DND-41 (cell line): ENCODE measurements around the gene GRPEL1.

Source experiments
- CTCF ChIP-seq: IDR thresholded peaks from 2 replicates; pipeline ENCODE4 v1.5.1; 2012; ENCODE audit warnings: borderline replicate concordance, low read length, moderate library complexity, mild to moderate bottlenecking; ENCODE audit not compliant: poor library complexity, severe bottlenecking; ENCODE audit errors: extremely low read depth
- EZH2 ChIP-seq: IDR thresholded peaks from 3 replicates; pipeline ENCODE4 v1.6.1; 2012; ENCODE audit warnings: borderline replicate concordance, low read depth, mild to moderate bottlenecking, moderate library complexity, low read length, inconsistent platforms; ENCODE audit not compliant: severe bottlenecking

GRCh38 chr4:7024336-7024890 is 43.5 kb downstream of the GRPEL1 start:
- TF ChIP-seq CTCF (no peak), EZH2 (no peak)
